Stimulated activated CD4-positive, alpha-beta T cell treated with anti-CD3 and anti-CD28 coated beads, TNF-alpha, amount 100 ng/mL, for 24 hours (primary cell): ENCODE results near the gene TACSTD2.
A peak's percentile ranks its signal among the peaks of the same experiment; 100 is the strongest.
"Not testable (repeated sequence)": the region's sequence is repeated elsewhere in the genome, so short reads cannot be mapped to it uniquely, and the experiment has no call there.

ENCODE experiments used
- DNase-seq, 3 experiments: peaks; one replicate each; pipeline ENCODE4 v3.0.0-alpha.2; 2020; ENCODE audit warnings: low read depth in 3 of 3

Gene TACSTD2

GRCh38 chr1:58587667-58588066, 10.6 kb upstream of the TACSTD2 start:
- DNase-seq, result no peak

GRCh38 chr1:58586271-58586670, 9.2 kb upstream of the TACSTD2 start:
- no peak for DNase-seq

GRCh38 chr1:58585581-58586151, 8.6 kb upstream of the TACSTD2 start:
- no peak for DNase-seq

- DNase-seq, result no peak
Observed at GRCh38 chr1:58585166-58585565, 8.1 kb upstream of the TACSTD2 start.

- DNase-seq, result no peak
Observed at GRCh38 chr1:58584082-58584895, 7.2 kb upstream of the TACSTD2 start.

GRCh38 chr1:58583496-58583895, 6.4 kb upstream of the TACSTD2 start:
- no peak for DNase-seq

GRCh38 chr1:58582143-58582542, 5.1 kb upstream of the TACSTD2 start:
- not testable (repeated sequence) for DNase-seq

- DNase-seq, result no peak
Observed at GRCh38 chr1:58581641-58582040, 4.6 kb upstream of the TACSTD2 start.

GRCh38 chr1:58580186-58580585, 3.1 kb upstream of the TACSTD2 start:
- DNase-seq, result no peak

- no peak for DNase-seq
Observed at GRCh38 chr1:58577654-58578030, 590 bp upstream of the TACSTD2 start.

GRCh38 chr1:58576325-58576726, 726 bp downstream of the TACSTD2 start:
- no peak for DNase-seq

GRCh38 chr1:58575551-58576324, 1.3 kb downstream of the TACSTD2 start:
- no peak for DNase-seq

- DNase-seq, result no peak
Observed at GRCh38 chr1:58574816-58575215, 2.2 kb downstream of the TACSTD2 start.

GRCh38 chr1:58573705-58574591, 3.1 kb downstream of the TACSTD2 start:
- DNase-seq, result peak in 2 of 3 experiments; percentile 5 to 19

- no peak for DNase-seq
Observed at GRCh38 chr1:58573138-58573537, 3.9 kb downstream of the TACSTD2 start.

- no peak for DNase-seq
Observed at GRCh38 chr1:58572690-58573089, 4.4 kb downstream of the TACSTD2 start.

GRCh38 chr1:58571616-58572015, 5.4 kb downstream of the TACSTD2 start:
- DNase-seq, result no peak

- DNase-seq, result no peak
Observed at GRCh38 chr1:58570817-58571216, 6.2 kb downstream of the TACSTD2 start.

GRCh38 chr1:58570094-58570493, 7.0 kb downstream of the TACSTD2 start:
- DNase-seq, result no peak

GRCh38 chr1:58568911-58569310, 8.1 kb downstream of the TACSTD2 start:
- DNase-seq, result no peak

- no peak for DNase-seq
Observed at GRCh38 chr1:58568271-58568860, 8.7 kb downstream of the TACSTD2 start.
